GM12878 (cell line): ENCODE measurements around the gene ROBO1. TPM values are rescaled to one million over a fixed set of nuclear protein-coding genes. Genes with fewer than 3 reads are reported as not detected.

Experiments
- ASH2L ChIP-seq: fragments of 300-600, 200-600 bp; sonication (generic); IDR thresholded peaks from 2 replicates; pipeline ENCODE4 v1.6.1; 2017; ENCODE audit warnings: low read depth, mild to moderate bottlenecking, borderline replicate concordance
- ATF3 ChIP-seq: IDR thresholded peaks from 2 replicates; pipeline ENCODE4 v1.6.1; 2011; ENCODE audit warnings: low read depth, mild to moderate bottlenecking, low read length, moderate library complexity, borderline replicate concordance; ENCODE audit errors: extremely low read depth
- CHD1 ChIP-seq: IDR thresholded peaks from 2 replicates; pipeline ENCODE4 v1.6.1; 2012; ENCODE audit warnings: low read depth, low read length, improper control_type of control experiment
- CREB1 ChIP-seq: IDR thresholded peaks from 2 replicates; pipeline ENCODE4 v1.6.1; 2012; ENCODE audit warnings: low read depth, mild to moderate bottlenecking, inconsistent platforms
- E4F1 ChIP-seq: fragments of 450-650 bp; IDR thresholded peaks from 2 replicates; pipeline ENCODE4 v1.6.1; 2018; ENCODE audit warnings: borderline replicate concordance, mild to moderate bottlenecking; ENCODE audit not compliant: partially characterized antibody
- ETV6 ChIP-seq, 2 experiments: fragments of 450-650 bp in 1 of 2; IDR thresholded peaks in 1 of 2; conservative IDR thresholded peaks in 1 of 2; 2 replicates each; pipeline ENCODE4 v1.6.1; 2014; ENCODE audit warnings: antibody characterized with exemption in 1 of 2, borderline replicate concordance in 1 of 2, low read depth in 1 of 2, mild to moderate bottlenecking in 1 of 2, moderate library complexity in 1 of 2
- FOS ChIP-seq: IDR thresholded peaks from 3 replicates; pipeline ENCODE4 v1.6.1; 2011; ENCODE audit warnings: borderline replicate concordance; ENCODE audit not compliant: insufficient read length; ENCODE audit errors: extremely low read depth
- FOXK2 ChIP-seq: fragments of 450-650 bp; IDR thresholded peaks from 2 replicates; pipeline ENCODE4 v1.6.1; 2017; ENCODE audit warnings: mild to moderate bottlenecking, moderate library complexity
- HDGF ChIP-seq: fragments of 450-650 bp; IDR thresholded peaks from 2 replicates; pipeline ENCODE4 v1.6.1; 2016; ENCODE audit warnings: antibody characterized with exemption
- IKZF1 ChIP-seq: fragments of 450-650 bp; conservative IDR thresholded peaks from 2 replicates; pipeline ENCODE4 v1.6.1; 2017; ENCODE audit warnings: antibody characterized with exemption, mild to moderate bottlenecking
- IKZF2 ChIP-seq, 2 experiments: fragments of 450-650 bp; IDR thresholded peaks; 2 replicates each; pipeline ENCODE4 v1.6.1; 2017; ENCODE audit warnings: mild to moderate bottlenecking in 2 of 2, moderate library complexity in 2 of 2
- MEF2B ChIP-seq: fragments of 450-650 bp; IDR thresholded peaks from 2 replicates; pipeline ENCODE4 v1.6.1; 2018; ENCODE audit warnings: mild to moderate bottlenecking, moderate library complexity; ENCODE audit not compliant: partially characterized antibody, poor library complexity, severe bottlenecking
- MTA2 ChIP-seq: fragments of 450-650 bp; IDR thresholded peaks from 2 replicates; pipeline ENCODE4 v1.6.1; 2016; ENCODE audit warnings: low read depth, mild to moderate bottlenecking, moderate library complexity
- NR2F1 ChIP-seq: fragments of 450-650 bp; conservative IDR thresholded peaks from 2 replicates; pipeline ENCODE4 v1.6.1; 2017; ENCODE audit warnings: mild to moderate bottlenecking
- PAX5 ChIP-seq: IDR thresholded peaks from 2 replicates; pipeline ENCODE4 v1.6.1; 2011; ENCODE audit warnings: low read depth, low read length, borderline replicate concordance
- SPI1 ChIP-seq: IDR thresholded peaks from 2 replicates; pipeline ENCODE4 v1.6.1; 2011; ENCODE audit warnings: low read depth, mild to moderate bottlenecking, low read length, moderate library complexity, borderline replicate concordance; ENCODE audit not compliant: insufficient read depth
- SREBF2 ChIP-seq: IDR thresholded peaks from 2 replicates; pipeline ENCODE4 v1.6.1; 2012; ENCODE audit warnings: mild to moderate bottlenecking, low read length
- WRNIP1 ChIP-seq: IDR thresholded peaks from 2 replicates; pipeline ENCODE4 v1.6.1; 2011; ENCODE audit warnings: low read depth, low read length, improper control_type of control experiment, borderline replicate concordance
- ZNF274 ChIP-seq: IDR thresholded peaks from one replicate; pipeline ENCODE4 v1.8.0; 2011; ENCODE audit not compliant: insufficient read length, insufficient read depth
- ZSCAN29 ChIP-seq: fragments of 450-650 bp; IDR thresholded peaks from 2 replicates; pipeline ENCODE4 v1.6.1; 2017; ENCODE audit warnings: mild to moderate bottlenecking, moderate library complexity
- polyA plus RNA-seq, 11 experiments: library from polyadenylated mRNA; depleted of rRNA in 4 of 11; unstranded in 6 of 11; stranded (reverse) in 5 of 11; fragments of >200 nt; fragmentation: Nextera tagmentation in 4 of 11; fragmentation: Illumina TruSeq in 1 of 11; extraction: Ambion mirVana in 4 of 11; extraction: Trizol in 1 of 11; gene quantifications; 1 replicate in 1 of 11; 2 replicates in 10 of 11; pipeline versions ENCODE4 v1.2.1 to v1.2.3, GENCODE V29; 2011 to 2016; ENCODE audit warnings: inconsistent platforms in 2 of 11, missing spikeins in 2 of 11, low read depth in 1 of 11
- total RNA-seq, 4 experiments: library from RNA; depleted of rRNA in 3 of 4; stranded (reverse); fragments of >200 nt in 3 of 4; fragmentation: Illumina TruSeq in 1 of 4; extraction: Trizol in 1 of 4; gene quantifications; 2 replicates each; pipeline versions ENCODE4 v1.2.1 to v1.2.3, GENCODE V29; 2013 to 2021

Gene ROBO1
- total and polyA plus RNA-seq, 10 of the 15 experiments (the other 5 are each of a cell fraction or from before 2014, with no cell fraction given), result 0.29 to 46.5 (median 1.2) TPM

- TF ChIP-seq ATF3, result no peak
- TF ChIP-seq E4F1, result no peak
- TF ChIP-seq ETV6 (conservative IDR thresholded peaks at IDR 0.05 in 1 of 2, IDR thresholded peaks at IDR 0.05 in 1 of 2; ENCODE audit: borderline replicate concordance in 1 of 2, low read depth in 1 of 2), result no peak
- TF ChIP-seq CREB1, result no peak
- TF ChIP-seq PAX5, result no peak
- TF ChIP-seq FOS, result no peak
- TF ChIP-seq WRNIP1, result no peak
- TF ChIP-seq ZSCAN29, result no peak
- no peak for TF ChIP-seq SREBF2
- 0 out of 2 replicates have a peak, but pooled peaks have one; percentile 51 for TF ChIP-seq NR2F1
- TF ChIP-seq IKZF1, result peak; percentile 74
- no peak for TF ChIP-seq ASH2L
- no peak for TF ChIP-seq FOXK2
- TF ChIP-seq SPI1, result peak; percentile 22; the same call in 1 of the 2 replicates
- TF ChIP-seq ZNF274, result no peak
- TF ChIP-seq CHD1, result no peak
- TF ChIP-seq HDGF, result no peak
- TF ChIP-seq MTA2, result 0 out of 2 replicates have a peak, but pooled peaks have one; percentile 11
- TF ChIP-seq MEF2B, result no peak
- peak; percentile 73 to 75 for TF ChIP-seq IKZF2 (IDR thresholded peaks at IDR 0.05)
- TF ChIP-seq, all 136 proteins: peak for 5
Measured at GRCh38 chr3:78872195-78872594, 895.6 kb downstream of the ROBO1 start (continued).
